Measurements from ENCODE around the gene ERC2.

The ERC2 gene

DNA sequence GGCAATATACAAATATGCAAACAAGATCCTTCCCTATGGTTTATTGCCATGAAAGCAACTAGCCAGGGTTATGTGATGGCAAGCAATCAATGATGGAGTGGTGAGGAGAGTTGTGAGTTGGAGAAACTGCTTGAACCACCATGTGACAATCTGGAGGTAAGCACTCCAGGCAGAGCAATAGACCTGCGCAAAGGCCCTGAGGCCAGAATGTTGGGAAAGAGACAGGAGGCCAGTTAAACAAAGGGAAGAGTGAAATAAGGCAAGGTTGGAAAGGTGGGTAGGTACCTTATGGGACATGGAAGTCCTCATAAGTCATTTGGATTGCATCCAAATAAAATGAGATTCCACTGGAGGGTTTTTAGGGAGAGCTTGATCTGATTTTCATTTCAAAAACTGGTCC lies 901.1 kb downstream of the ERC2 start:
- TF ChIP-seq, protein P1, sequence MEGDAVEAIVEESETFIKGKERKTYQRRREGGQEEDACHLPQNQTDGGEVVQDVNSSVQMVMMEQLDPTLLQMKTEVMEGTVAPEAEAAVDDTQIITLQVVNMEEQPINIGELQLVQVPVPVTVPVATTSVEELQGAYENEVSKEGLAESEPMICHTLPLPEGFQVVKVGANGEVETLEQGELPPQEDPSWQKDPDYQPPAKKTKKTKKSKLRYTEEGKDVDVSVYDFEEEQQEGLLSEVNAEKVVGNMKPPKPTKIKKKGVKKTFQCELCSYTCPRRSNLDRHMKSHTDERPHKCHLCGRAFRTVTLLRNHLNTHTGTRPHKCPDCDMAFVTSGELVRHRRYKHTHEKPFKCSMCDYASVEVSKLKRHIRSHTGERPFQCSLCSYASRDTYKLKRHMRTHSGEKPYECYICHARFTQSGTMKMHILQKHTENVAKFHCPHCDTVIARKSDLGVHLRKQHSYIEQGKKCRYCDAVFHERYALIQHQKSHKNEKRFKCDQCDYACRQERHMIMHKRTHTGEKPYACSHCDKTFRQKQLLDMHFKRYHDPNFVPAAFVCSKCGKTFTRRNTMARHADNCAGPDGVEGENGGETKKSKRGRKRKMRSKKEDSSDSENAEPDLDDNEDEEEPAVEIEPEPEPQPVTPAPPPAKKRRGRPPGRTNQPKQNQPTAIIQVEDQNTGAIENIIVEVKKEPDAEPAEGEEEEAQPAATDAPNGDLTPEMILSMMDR (IDR thresholded peaks at IDR 0.05; ENCODE audit: low read depth, low read length, missing control alignments) = no peak
- in situ Hi-C loops (cut with HindIII; ENCODE audit: low sequenced_read_pairs) = no loop called here

DNA sequence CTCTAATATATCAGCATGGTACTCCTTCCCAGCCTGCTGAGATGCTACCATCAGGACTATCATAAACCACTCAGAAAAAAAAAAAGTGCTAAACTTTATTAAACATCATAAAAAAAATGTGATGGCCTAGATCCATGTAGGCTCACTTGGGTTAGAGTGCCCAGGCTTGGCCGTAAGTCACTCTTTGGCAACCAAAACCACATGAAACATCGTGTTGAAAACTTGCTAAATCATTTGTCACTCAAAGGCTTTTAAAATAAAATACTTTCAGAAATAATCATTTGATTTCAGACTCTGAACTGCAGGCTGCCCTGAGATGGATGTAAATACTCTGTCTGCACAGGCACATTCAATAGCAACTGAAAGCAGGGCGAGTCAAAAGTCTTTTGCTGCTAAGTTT lies 902.7 kb downstream of the ERC2 start:
- H3K4me3 ChIP-seq (ENCODE audit: low read depth, low read length) = no peak overlapping the region
- no peak for DNase-seq (ENCODE audit: low read depth)
- TF ChIP-seq, protein P1 (IDR thresholded peaks at IDR 0.05; ENCODE audit: low read depth, low read length, missing control alignments) = no peak
- in situ Hi-C loops (cut with HindIII; ENCODE audit: low sequenced_read_pairs) = no loop called here

More for the DNA sequence above, 901.1 kb downstream of the ERC2 start:
- DNase-seq (ENCODE audit: low read depth) = no peak
- no peak overlapping the region for H3K4me3 ChIP-seq (ENCODE audit: low read depth, low read length)

DNA sequence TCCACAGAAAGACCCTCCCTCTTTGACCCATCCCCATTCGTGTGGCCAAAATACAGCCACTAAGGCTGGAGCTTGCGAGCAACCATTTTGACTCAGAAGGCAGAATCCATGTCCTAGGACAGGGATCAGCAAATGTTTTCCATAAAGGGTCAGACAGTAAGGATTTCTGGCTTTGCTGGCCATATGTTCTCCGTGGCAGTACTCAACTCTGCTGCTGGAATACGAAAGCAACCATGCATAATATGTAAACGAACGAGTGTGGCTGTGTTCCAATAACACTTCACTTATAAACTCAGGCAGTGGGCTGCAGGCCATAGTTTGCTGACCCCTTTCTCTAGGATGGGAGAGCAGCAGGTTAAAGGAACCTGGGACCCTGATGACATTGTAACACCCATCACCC lies 903.5 kb downstream of the ERC2 start:
- no peak for DNase-seq (ENCODE audit: low read depth)
- in situ Hi-C loops (cut with HindIII; ENCODE audit: low sequenced_read_pairs) = no loop called here
- H3K4me3 ChIP-seq (ENCODE audit: low read depth, low read length) = no peak overlapping the region
- TF ChIP-seq, protein P1 (IDR thresholded peaks at IDR 0.05; ENCODE audit: low read depth, low read length, missing control alignments) = no peak

- TF ChIP-seq, protein P1 (IDR thresholded peaks at IDR 0.05; ENCODE audit: low read depth, low read length, missing control alignments) = no peak
- peak; percentile 9 for DNase-seq (ENCODE audit: low read depth)
- no peak overlapping the region for H3K4me3 ChIP-seq (ENCODE audit: low read depth, low read length)
- in situ Hi-C loops (cut with HindIII; ENCODE audit: low sequenced_read_pairs) = no loop called here
These were observed 905.6 kb downstream of the ERC2 start for GRCh38 chr3:55562700-55563099.

- H3K4me3 ChIP-seq (ENCODE audit: low read depth, low read length) = no peak overlapping the region
- in situ Hi-C loops (cut with HindIII; ENCODE audit: low sequenced_read_pairs) = no loop called here
- no peak for DNase-seq (ENCODE audit: low read depth)
- TF ChIP-seq, protein P1 (IDR thresholded peaks at IDR 0.05; ENCODE audit: low read depth, low read length, missing control alignments) = no peak
These were observed 908.5 kb downstream of the ERC2 start for GRCh38 chr3:55559500-55560423.

DNA sequence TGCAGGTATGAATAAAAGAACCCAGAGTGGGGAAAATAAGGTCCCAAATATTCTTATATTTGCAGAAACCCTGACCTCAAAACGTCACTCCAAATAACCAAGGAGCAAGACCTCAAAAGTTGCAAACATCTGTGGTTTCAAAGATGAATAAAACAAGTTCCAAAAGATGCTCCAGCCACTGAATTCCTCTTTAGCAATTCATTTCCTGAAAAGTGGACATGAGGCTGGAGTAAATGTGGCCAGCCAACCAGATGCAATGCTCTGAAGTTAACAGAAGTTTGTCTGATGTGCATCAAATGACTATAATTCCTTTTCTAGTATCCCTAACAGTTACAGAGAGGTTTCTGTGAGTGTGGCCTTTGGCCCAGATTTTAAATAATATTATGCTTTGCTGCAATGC lies 910.0 kb downstream of the ERC2 start:
- DNase-seq (ENCODE audit: low read depth) = no peak
- H3K4me3 ChIP-seq (ENCODE audit: low read depth, low read length) = no peak overlapping the region
- TF ChIP-seq, protein P1 (IDR thresholded peaks at IDR 0.05; ENCODE audit: low read depth, low read length, missing control alignments) = no peak
- in situ Hi-C loops (cut with HindIII; ENCODE audit: low sequenced_read_pairs) = no loop called here

Measured in astrocyte of the cerebellum (primary cell).